ENCODE data around the gene ALDH1B1. TPM values are rescaled to one million over a fixed set of nuclear protein-coding genes. Genes with fewer than 3 reads are reported as not detected.

ALDH1B1 gene
- total and polyA plus RNA-seq, 8 donors = 0.58 to 68.7 (median 18.6) TPM

GRCh38 chr9:38385896-38386295, 6.6 kb upstream of the ALDH1B1 start:
- peaks cover 0 to 28% (median 2%) of the 10 kb centered on the region in 4 donors for H3K4me1 ChIP-seq

GRCh38 chr9:38386319-38386895, 6.1 kb upstream of the ALDH1B1 start:
- no peak overlapping the region for H3K4me3 ChIP-seq
- no peaks in the 10 kb centered on the region for H3K36me3 ChIP-seq
- WGBS, 5 donors = 79 to 92% (median 87%) methylated on average over 4 of the region's 4 CpGs
- no peaks in the 10 kb centered on the region for H3K27me3 ChIP-seq
- H3K4me1 ChIP-seq = peaks cover 0 to 29% (median 2%) of the 10 kb centered on the region in 4 donors
- no peak for DNase-seq
- H3K9me3 ChIP-seq = peaks cover 0 to 13% (median 5%) of the 10 kb centered on the region in 4 donors
- TF ChIP-seq, protein P1, sequence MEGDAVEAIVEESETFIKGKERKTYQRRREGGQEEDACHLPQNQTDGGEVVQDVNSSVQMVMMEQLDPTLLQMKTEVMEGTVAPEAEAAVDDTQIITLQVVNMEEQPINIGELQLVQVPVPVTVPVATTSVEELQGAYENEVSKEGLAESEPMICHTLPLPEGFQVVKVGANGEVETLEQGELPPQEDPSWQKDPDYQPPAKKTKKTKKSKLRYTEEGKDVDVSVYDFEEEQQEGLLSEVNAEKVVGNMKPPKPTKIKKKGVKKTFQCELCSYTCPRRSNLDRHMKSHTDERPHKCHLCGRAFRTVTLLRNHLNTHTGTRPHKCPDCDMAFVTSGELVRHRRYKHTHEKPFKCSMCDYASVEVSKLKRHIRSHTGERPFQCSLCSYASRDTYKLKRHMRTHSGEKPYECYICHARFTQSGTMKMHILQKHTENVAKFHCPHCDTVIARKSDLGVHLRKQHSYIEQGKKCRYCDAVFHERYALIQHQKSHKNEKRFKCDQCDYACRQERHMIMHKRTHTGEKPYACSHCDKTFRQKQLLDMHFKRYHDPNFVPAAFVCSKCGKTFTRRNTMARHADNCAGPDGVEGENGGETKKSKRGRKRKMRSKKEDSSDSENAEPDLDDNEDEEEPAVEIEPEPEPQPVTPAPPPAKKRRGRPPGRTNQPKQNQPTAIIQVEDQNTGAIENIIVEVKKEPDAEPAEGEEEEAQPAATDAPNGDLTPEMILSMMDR (IDR thresholded peaks at IDR 0.05) = no peak
- no peak for TF ChIP-seq POLR2A (IDR thresholded peaks at IDR 0.05)
- TF ChIP-seq EP300 (IDR thresholded peaks at IDR 0.05) = no peak
- peak overlapping the region in 2 of 5 donors; percentile 90 to 94 for H3K27ac ChIP-seq
- intact Hi-C loops (cut with DNase I; ENCODE audit: low total_unique reads) = no loop called here

More at GRCh38 chr9:38385896-38386295, 6.6 kb upstream of the ALDH1B1 start:
- WGBS, 5 donors = 93 to 96% (median 95%) methylated on average over 3 of the region's 3 CpGs
- TF ChIP-seq EP300 (IDR thresholded peaks at IDR 0.05) (no peak), POLR2A (IDR thresholded peaks at IDR 0.05) (no peak), POLR2AphosphoS5 (IDR thresholded peaks at IDR 0.05) (no peak)
- TF ChIP-seq, protein P1 (IDR thresholded peaks at IDR 0.05) = no peak
- DNase-seq = no peak
- Histone ChIP-seq H3K9me3 (peaks cover 0 to 13% (median 5%) of the 10 kb centered on the region in 4 donors), H3K36me3 (no peaks in the 10 kb centered on the region), H3K4me3 (no peak overlapping the region), H3K27me3 (no peaks in the 10 kb centered on the region), H3K27ac (peak overlapping the region in 2 of 5 donors; percentile 8 to 94)
- intact Hi-C loops (cut with DNase I; ENCODE audit: low total_unique reads) = no loop called here

DNA sequence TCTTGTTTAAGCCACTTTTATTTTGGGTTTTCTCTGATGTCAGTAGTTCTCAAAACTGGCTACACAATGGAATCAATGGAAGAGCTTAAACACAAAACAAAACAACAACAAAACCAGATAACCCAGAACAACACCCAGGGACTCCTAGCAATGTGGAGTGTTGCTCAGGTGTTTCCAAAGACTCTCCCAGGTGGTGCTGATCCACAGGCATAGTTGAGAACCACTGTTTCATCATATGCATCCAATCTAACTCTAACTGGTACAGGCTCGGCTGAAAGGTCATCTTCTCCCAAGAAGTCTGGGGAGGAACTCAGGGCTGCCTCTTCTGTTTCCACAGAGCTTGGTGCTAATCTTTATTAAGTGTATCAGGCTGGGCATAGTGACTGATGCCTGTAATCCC, 5.4 kb upstream of the ALDH1B1 start:
- H3K27ac ChIP-seq = peak overlapping the region in 4 of 5 donors; percentile 69 to 94 (median 88)
- H3K9me3 ChIP-seq = peaks cover 0 to 13% (median 5%) of the 10 kb centered on the region in 4 donors
- H3K4me1 ChIP-seq = peaks cover 0 to 35% (median 5%) of the 10 kb centered on the region in 4 donors
- no peaks in the 10 kb centered on the region for H3K27me3 ChIP-seq
- intact Hi-C loops (cut with DNase I; ENCODE audit: low total_unique reads) = no loop called here
- no peak overlapping the region for H3K4me3 ChIP-seq
- WGBS, 5 donors = 32 to 94% (median 63%) methylated on average over 1 of the region's 1 CpG
- no peaks in the 10 kb centered on the region for H3K36me3 ChIP-seq
- DNase-seq = no peak
- TF ChIP-seq EP300 (IDR thresholded peaks at IDR 0.05) (no peak), POLR2AphosphoS5 (IDR thresholded peaks at IDR 0.05) (no peak), POLR2A (IDR thresholded peaks at IDR 0.05) (no peak)
- TF ChIP-seq, protein P1 (IDR thresholded peaks at IDR 0.05) = no peak

- DNase-seq = no peak
- peaks cover 2 to 38% (median 6%) of the 10 kb centered on the region in 4 donors for H3K4me1 ChIP-seq
- peaks cover 0 to 13% (median 5%) of the 10 kb centered on the region in 4 donors for H3K9me3 ChIP-seq
- TF ChIP-seq, protein P1 (IDR thresholded peaks at IDR 0.05) = no peak
- TF ChIP-seq EP300 (IDR thresholded peaks at IDR 0.05) (no peak), POLR2A (IDR thresholded peaks at IDR 0.05) (no peak), POLR2AphosphoS5 (IDR thresholded peaks at IDR 0.05) (no peak)
- H3K27ac ChIP-seq = peak overlapping the region in 4 of 5 donors; percentile 69 to 94 (median 88)
- no peaks in the 10 kb centered on the region for H3K36me3 ChIP-seq
- H3K4me3 ChIP-seq = no peak overlapping the region
- H3K27me3 ChIP-seq = no peaks in the 10 kb centered on the region
- 86 to 95% (median 93%) methylated on average over 4 of the region's 4 CpGs for WGBS, 5 donors
- intact Hi-C loops (cut with DNase I; ENCODE audit: low total_unique reads) = no loop called here
These were observed 4.8 kb upstream of the ALDH1B1 start for GRCh38 chr9:38387751-38388150.

All from stomach (tissue), 9 donors.